Measurements from ENCODE around the gene PAX8. TPM values are rescaled to one million over a fixed set of nuclear protein-coding genes. Genes with fewer than 3 reads are reported as not detected.

PAX8 gene
- total RNA-seq, 1 experiment from 2014 or later: 7.5 TPM

- intact Hi-C loops (cut with micrococcal nuclease; ENCODE audit: unreplicated experiment): no loop called here
- no peaks in the 10 kb centered on the region for H3K9me3 Mint-ChIP-seq (ENCODE audit: unreplicated experiment)
- no peak for TF ChIP-seq CTCF (IDR thresholded peaks at IDR 0.05; ENCODE audit: insufficient read depth in 1 of 2, low read depth in 1 of 2, low read length in 1 of 2, severe bottlenecking in 1 of 2, unreplicated experiment in 1 of 2)
- no peaks in the 10 kb centered on the region for H3K27me3 Mint-ChIP-seq (ENCODE audit: insufficient read depth, unreplicated experiment)
- POLR2A ChIA-PET: interaction anchor here (1.1 kb wide), 1 partner anchor 26 kb away, joined by 4 read pairs; no protein-coding TSS in a partner anchor
- H3K4me1 Mint-ChIP-seq (ENCODE audit: low read depth, unreplicated experiment): peaks cover 5% of the 10 kb centered on the region
- CTCF ChIA-PET: interaction anchor here (2.0 kb wide), 1 partner anchor 36 kb away, joined by 8 read pairs; no protein-coding TSS in a partner anchor
- no TSS peak for BruUV-seq (replicated peaks)
- no peak for DNase-seq
- H3K36me3 Mint-ChIP-seq (ENCODE audit: insufficient read depth, unreplicated experiment): no peaks in the 10 kb centered on the region
- no peak overlapping the region for H3K27ac Mint-ChIP-seq (ENCODE audit: unreplicated experiment)
- Histone ChIP-seq H3K4me1 (0 out of 2 replicates have a peak, but pooled peaks cover 3% of the 10 kb centered on the region), H3K9me3 (no peaks in the 10 kb centered on the region), H3K36me3 (ENCODE audit: control insufficient read depth, insufficient read depth, low read length) (0 out of 2 replicates have a peak, but pooled peaks cover 2% of the 10 kb centered on the region), H3K27me3 (replicated peaks; ENCODE audit: control insufficient read depth, insufficient read depth, low read length) (no peaks in the 10 kb centered on the region), H3K4me3 (ENCODE audit: low read depth, low read length) (no peak overlapping the region)
- no peak overlapping the region for H3K4me3 Mint-ChIP-seq (ENCODE audit: unreplicated experiment)
Observed at GRCh38 chr2:113172721-113173541, 105.8 kb downstream of the PAX8 start.

- TF ChIP-seq CTCF (IDR thresholded peaks at IDR 0.05; ENCODE audit: insufficient read depth in 1 of 2, low read depth in 1 of 2, low read length in 1 of 2, severe bottlenecking in 1 of 2, unreplicated experiment in 1 of 2): no peak
- Histone ChIP-seq H3K36me3 (ENCODE audit: control insufficient read depth, insufficient read depth, low read length) (0 out of 2 replicates have a peak, but pooled peaks cover 2% of the 10 kb centered on the region), H3K4me1 (no peaks in the 10 kb centered on the region), H3K9me3 (no peaks in the 10 kb centered on the region), H3K4me3 (ENCODE audit: low read depth, low read length) (no peak overlapping the region), H3K27me3 (replicated peaks; ENCODE audit: control insufficient read depth, insufficient read depth, low read length) (no peaks in the 10 kb centered on the region)
- no peaks in the 10 kb centered on the region for H3K36me3 Mint-ChIP-seq (ENCODE audit: insufficient read depth, unreplicated experiment)
- BruUV-seq (replicated peaks): no TSS peak
- no peaks in the 10 kb centered on the region for H3K9me3 Mint-ChIP-seq (ENCODE audit: unreplicated experiment)
- peaks cover 5% of the 10 kb centered on the region for H3K4me1 Mint-ChIP-seq (ENCODE audit: low read depth, unreplicated experiment)
- intact Hi-C loops (cut with micrococcal nuclease; ENCODE audit: unreplicated experiment): no loop called here
- no peak overlapping the region for H3K27ac Mint-ChIP-seq (ENCODE audit: unreplicated experiment)
- POLR2A ChIA-PET: no interaction called here
- DNase-seq: no peak
- H3K27me3 Mint-ChIP-seq (ENCODE audit: insufficient read depth, unreplicated experiment): no peaks in the 10 kb centered on the region
- no peak overlapping the region for H3K4me3 Mint-ChIP-seq (ENCODE audit: unreplicated experiment)
- CTCF ChIA-PET: no interaction called here
Observed at GRCh38 chr2:113171334-113172075, 107.2 kb downstream of the PAX8 start.

- Mint-ChIP-seq H3K36me3 (ENCODE audit: insufficient read depth, unreplicated experiment) (no peaks in the 10 kb centered on the region), H3K27ac (ENCODE audit: unreplicated experiment) (no peak overlapping the region), H3K4me1 (ENCODE audit: low read depth, unreplicated experiment) (peaks cover 10% of the 10 kb centered on the region), H3K27me3 (ENCODE audit: insufficient read depth, unreplicated experiment) (no peaks in the 10 kb centered on the region), H3K9me3 (ENCODE audit: unreplicated experiment) (no peaks in the 10 kb centered on the region), H3K4me3 (ENCODE audit: unreplicated experiment) (no peak overlapping the region)
- ChIA-PET CTCF (no interaction called here), POLR2A (no interaction called here)
- intact Hi-C loops (cut with micrococcal nuclease; ENCODE audit: unreplicated experiment): loop anchor here (5.0 kb wide), 1 partner anchor 537 kb away; no protein-coding TSS in a partner anchor
- DNase-seq: no peak
- H3K9me3 ChIP-seq: no peaks in the 10 kb centered on the region
- H3K36me3 ChIP-seq (ENCODE audit: control insufficient read depth, insufficient read depth, low read length): 0 out of 2 replicates have a peak, but pooled peaks cover 2% of the 10 kb centered on the region
- no peaks in the 10 kb centered on the region for H3K27me3 ChIP-seq (replicated peaks; ENCODE audit: control insufficient read depth, insufficient read depth, low read length)
- H3K4me1 ChIP-seq: peaks cover under 1% of the 10 kb centered on the region; the same call in 1 of the 2 replicates
- BruUV-seq (replicated peaks): no TSS peak
- no peak overlapping the region for H3K4me3 ChIP-seq (ENCODE audit: low read depth, low read length)
- no peak for TF ChIP-seq CTCF (IDR thresholded peaks at IDR 0.05; ENCODE audit: insufficient read depth in 1 of 2, low read depth in 1 of 2, low read length in 1 of 2, severe bottlenecking in 1 of 2, unreplicated experiment in 1 of 2)
Observed at GRCh38 chr2:113169586-113169985, 109.1 kb downstream of the PAX8 start.

All from Caco-2 (cell line).